Pons (tissue), 1 donor: Measurements from ENCODE around the gene MKRN1.
A peak's percentile ranks its signal among the peaks of the same experiment; 100 is the strongest.
"Not testable (repeated sequence)": the region's sequence is repeated elsewhere in the genome, so short reads cannot be mapped to it uniquely, and the experiment has no call there.

Experiments
- DNase-seq: peaks from one replicate; pipeline ENCODE4 v3.0.0-alpha.2; 2016; ENCODE audit warnings: low spot score

MKRN1 gene

GRCh38 chr7:140479062-140479738, at the start of gene MKRN1:
Gene MKRN1 (minus strand): TSS chr7:140479505. CDS start chr7:140479344, 161 bp downstream.
- peak; percentile 95 for DNase-seq

GRCh38 chr7:140526787-140527664, 47.7 kb upstream of the MKRN1 start:
- DNase-seq = no peak

- no peak for DNase-seq
Observed at GRCh38 chr7:140526214-140526613, 46.9 kb upstream of the MKRN1 start.

GRCh38 chr7:140525743-140526142, 46.4 kb upstream of the MKRN1 start:
- DNase-seq = no peak

GRCh38 chr7:140521421-140521820, 42.1 kb upstream of the MKRN1 start:
- no peak for DNase-seq

GRCh38 chr7:140519007-140519399, 39.7 kb upstream of the MKRN1 start:
- no peak for DNase-seq

GRCh38 chr7:140518370-140519006, 39.2 kb upstream of the MKRN1 start:
- DNase-seq = no peak

GRCh38 chr7:140517546-140518369, 38.5 kb upstream of the MKRN1 start:
- peak; percentile 88 for DNase-seq

- no peak for DNase-seq
Observed at GRCh38 chr7:140512317-140513000, 33.2 kb upstream of the MKRN1 start.

- no peak for DNase-seq
Observed at GRCh38 chr7:140509789-140510188, 30.5 kb upstream of the MKRN1 start.

- DNase-seq = not testable (repeated sequence)
Observed at GRCh38 chr7:140507556-140507955, 28.3 kb upstream of the MKRN1 start.

- no peak for DNase-seq
Observed at GRCh38 chr7:140506788-140507464, 27.6 kb upstream of the MKRN1 start.

- no peak for DNase-seq
Observed at GRCh38 chr7:140501966-140502365, 22.7 kb upstream of the MKRN1 start.

GRCh38 chr7:140497807-140498206, 18.5 kb upstream of the MKRN1 start:
- not testable (repeated sequence) for DNase-seq

GRCh38 chr7:140497241-140497769, 18.0 kb upstream of the MKRN1 start:
- no peak for DNase-seq

- DNase-seq = no peak
Observed at GRCh38 chr7:140495514-140496097, 16.3 kb upstream of the MKRN1 start.

- no peak for DNase-seq
Observed at GRCh38 chr7:140494867-140495266, 15.6 kb upstream of the MKRN1 start.

- no peak for DNase-seq
Observed at GRCh38 chr7:140489026-140489359, 9.7 kb upstream of the MKRN1 start.

- no peak for DNase-seq
Observed at GRCh38 chr7:140485500-140486265, 6.4 kb upstream of the MKRN1 start.
